DOHH2 (cell line): ENCODE measurements around the gene PAPPA.

Source experiments
- H3F3A ChIP-seq: fragments of 200-600 bp; sonication (generic), shearing (Covaris generic); 2 replicates; pipeline ENCODE4 v1.6.0; 2016; ENCODE audit warnings: antibody characterized with exemption, mild to moderate bottlenecking; ENCODE audit not compliant: control insufficient read depth, insufficient read depth
- H3K27ac ChIP-seq: fragments of 200-600 bp; sonication (generic); 2 replicates; pipeline ENCODE4 v1.5.1; 2014; ENCODE audit warnings: low read depth, mild to moderate bottlenecking, low read length, moderate library complexity
- H3K27me3 ChIP-seq: fragments of 200-600 bp; sonication (generic); 2 replicates; pipeline ENCODE4 v1.6.1; 2014; ENCODE audit warnings: mild to moderate bottlenecking, low read length, mixed read lengths; ENCODE audit not compliant: control insufficient read depth
- H3K36me3 ChIP-seq: fragments of 200-600 bp; sonication (generic); 2 replicates; pipeline ENCODE4 v1.6.1; 2014; ENCODE audit warnings: mild to moderate bottlenecking, low read length, moderate library complexity, mixed read lengths; ENCODE audit not compliant: control insufficient read depth
- H3K4me1 ChIP-seq: fragments of 200-600 bp; sonication (generic); 2 replicates; pipeline ENCODE4 v1.6.1; 2014; ENCODE audit warnings: mild to moderate bottlenecking, low read length, mixed read lengths; ENCODE audit not compliant: control insufficient read depth
- H3K4me2 ChIP-seq: fragments of 200-600 bp; sonication (generic); 2 replicates; pipeline ENCODE4 v1.6.0; 2014; ENCODE audit warnings: mild to moderate bottlenecking, low read length, moderate library complexity
- H3K4me3 ChIP-seq: fragments of 200-600 bp; sonication (generic); 2 replicates; pipeline ENCODE4 v1.5.1; 2014; ENCODE audit warnings: mild to moderate bottlenecking, low read length, mixed read lengths
- H3K79me2 ChIP-seq: fragments of 200-600 bp; sonication (generic); 2 replicates; pipeline ENCODE4 v1.6.1; 2014; ENCODE audit warnings: mild to moderate bottlenecking, low read length, mixed read lengths; ENCODE audit not compliant: control insufficient read depth
- H3K9me2 ChIP-seq: fragments of 200-600 bp; sonication (generic); replicated peaks from 2 replicates; pipeline ENCODE4 v1.6.1; 2014; ENCODE audit warnings: mild to moderate bottlenecking, low read length, mixed read lengths; ENCODE audit not compliant: control insufficient read depth
- H3K9me3 ChIP-seq: fragments of 200-600 bp; sonication (generic); 2 replicates; pipeline ENCODE4 v1.6.1; 2014; ENCODE audit warnings: antibody characterized with exemption, low read length, mixed read lengths; ENCODE audit not compliant: control insufficient read depth, insufficient read depth
- H4K20me1 ChIP-seq: fragments of 200-600 bp; sonication (generic); 2 replicates; pipeline ENCODE4 v1.6.0; 2014; ENCODE audit warnings: low read depth, mild to moderate bottlenecking, antibody characterized with exemption, low read length, moderate library complexity; ENCODE audit not compliant: control insufficient read depth, insufficient read depth
- EZH2phosphoT487 ChIP-seq: fragments of 200-600 bp; sonication (generic); IDR thresholded peaks from 2 replicates; pipeline ENCODE4 v1.6.1; 2017; ENCODE audit warnings: borderline replicate concordance, mild to moderate bottlenecking, antibody characterized with exemption, low read length, moderate library complexity, mixed read lengths
- TF ChIP-seq, protein P1 (sequence below): fragments of 200-600 bp; sonication (generic); IDR thresholded peaks from one replicate; pipeline ENCODE4 v1.5.1; 2014; ENCODE audit warnings: antibody characterized with exemption, mild to moderate bottlenecking, low read depth, low read length; ENCODE audit not compliant: poor library complexity, severe bottlenecking

Gene PAPPA

DNA sequence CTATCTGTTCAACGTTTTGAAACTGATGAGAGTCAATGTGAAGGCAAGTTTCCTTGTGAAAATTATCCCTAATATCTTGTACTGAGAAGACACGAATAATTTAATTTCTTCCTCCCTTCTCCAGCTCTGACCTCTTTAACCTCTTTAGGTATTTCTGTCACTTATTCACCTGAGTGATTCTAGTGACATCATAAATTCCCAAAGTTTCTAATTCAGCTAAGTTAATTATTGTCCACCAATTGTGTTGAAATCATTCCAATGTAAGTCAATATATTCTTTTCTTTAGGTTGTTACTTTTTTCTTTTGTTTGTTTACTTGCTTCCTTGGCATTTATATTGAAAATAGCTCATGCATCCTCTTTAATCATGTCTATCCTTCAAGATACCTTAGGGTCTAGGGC, 143.8 kb downstream of the PAPPA start:
- no peaks in the 10 kb centered on the region for H3K36me3 ChIP-seq
- H3K9me2 ChIP-seq: no peaks in the 10 kb centered on the region
- H3K4me1 ChIP-seq: no peaks in the 10 kb centered on the region
- TF ChIP-seq, protein P1, sequence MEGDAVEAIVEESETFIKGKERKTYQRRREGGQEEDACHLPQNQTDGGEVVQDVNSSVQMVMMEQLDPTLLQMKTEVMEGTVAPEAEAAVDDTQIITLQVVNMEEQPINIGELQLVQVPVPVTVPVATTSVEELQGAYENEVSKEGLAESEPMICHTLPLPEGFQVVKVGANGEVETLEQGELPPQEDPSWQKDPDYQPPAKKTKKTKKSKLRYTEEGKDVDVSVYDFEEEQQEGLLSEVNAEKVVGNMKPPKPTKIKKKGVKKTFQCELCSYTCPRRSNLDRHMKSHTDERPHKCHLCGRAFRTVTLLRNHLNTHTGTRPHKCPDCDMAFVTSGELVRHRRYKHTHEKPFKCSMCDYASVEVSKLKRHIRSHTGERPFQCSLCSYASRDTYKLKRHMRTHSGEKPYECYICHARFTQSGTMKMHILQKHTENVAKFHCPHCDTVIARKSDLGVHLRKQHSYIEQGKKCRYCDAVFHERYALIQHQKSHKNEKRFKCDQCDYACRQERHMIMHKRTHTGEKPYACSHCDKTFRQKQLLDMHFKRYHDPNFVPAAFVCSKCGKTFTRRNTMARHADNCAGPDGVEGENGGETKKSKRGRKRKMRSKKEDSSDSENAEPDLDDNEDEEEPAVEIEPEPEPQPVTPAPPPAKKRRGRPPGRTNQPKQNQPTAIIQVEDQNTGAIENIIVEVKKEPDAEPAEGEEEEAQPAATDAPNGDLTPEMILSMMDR: no peak
- TF ChIP-seq EZH2phosphoT487: no peak
- no peaks in the 10 kb centered on the region for H3K79me2 ChIP-seq
- no peaks in the 10 kb centered on the region for H3F3A ChIP-seq
- H3K27me3 ChIP-seq: no peaks in the 10 kb centered on the region
- no peak overlapping the region for H3K4me3 ChIP-seq
- no peak overlapping the region for H3K4me2 ChIP-seq
- no peak overlapping the region for H3K27ac ChIP-seq
- H4K20me1 ChIP-seq: no peaks in the 10 kb centered on the region
- no peaks in the 10 kb centered on the region for H3K9me3 ChIP-seq

- H3K9me3 ChIP-seq: no peaks in the 10 kb centered on the region
- H3F3A ChIP-seq: no peaks in the 10 kb centered on the region
- H3K79me2 ChIP-seq: no peaks in the 10 kb centered on the region
- TF ChIP-seq, protein P1: no peak
- TF ChIP-seq EZH2phosphoT487: no peak
- no peaks in the 10 kb centered on the region for H3K9me2 ChIP-seq
- no peak overlapping the region for H3K4me2 ChIP-seq
- H3K27ac ChIP-seq: no peak overlapping the region
- H3K4me1 ChIP-seq: no peaks in the 10 kb centered on the region
- no peaks in the 10 kb centered on the region for H4K20me1 ChIP-seq
- no peaks in the 10 kb centered on the region for H3K36me3 ChIP-seq
- no peak overlapping the region for H3K4me3 ChIP-seq
- no peaks in the 10 kb centered on the region for H3K27me3 ChIP-seq
Measured at GRCh38 chr9:116298249-116298648, 144.7 kb downstream of the PAPPA start.

GRCh38 chr9:116298878-116299391, 145.3 kb downstream of the PAPPA start:
- Histone ChIP-seq H3K27ac (no peak overlapping the region), H3K4me2 (no peak overlapping the region), H3F3A (no peaks in the 10 kb centered on the region), H3K27me3 (no peaks in the 10 kb centered on the region), H3K4me3 (no peak overlapping the region), H3K9me3 (no peaks in the 10 kb centered on the region), H3K36me3 (no peaks in the 10 kb centered on the region), H3K9me2 (no peaks in the 10 kb centered on the region), H3K4me1 (no peaks in the 10 kb centered on the region), H4K20me1 (no peaks in the 10 kb centered on the region), H3K79me2 (no peaks in the 10 kb centered on the region)
- TF ChIP-seq, protein P1: no peak
- TF ChIP-seq EZH2phosphoT487: no peak
